Measurements from ENCODE around the gene TNRC6B.

GRCh38 chr22:40194656-40195055 lies 16.9 kb downstream of the TNRC6B start:
- TF ChIP-seq CTCF (IDR thresholded peaks at IDR 0.05): no peak
- TF ChIP-seq EZH2 (IDR thresholded peaks at IDR 0.05): no peak
- TF ChIP-seq EZH2phosphoT487 (IDR thresholded peaks at IDR 0.05): no peak

All from neural progenitor cell (in vitro differentiated cells).